Vagina (tissue), 2 donors: ENCODE results near the gene GSK3A. TPM values are rescaled to one million over a fixed set of nuclear protein-coding genes. Genes with fewer than 3 reads are reported as not detected.

Experiments used
- DNase-seq, 2 donors: peaks; one replicate each; pipeline ENCODE4 v3.0.0-alpha.2; 2017; ENCODE audit errors: extremely low spot score in 2 of 2
- H3K27ac ChIP-seq: fragments of 200-600 bp; sonication (generic); one replicate; pipeline ENCODE4 v1.5.1; 2019
- H3K27me3 ChIP-seq: fragments of 200-600 bp; sonication (generic); one replicate; pipeline ENCODE4 v1.5.1; 2019
- H3K36me3 ChIP-seq, 2 donors: fragments of 200-600 bp; sonication (generic); one replicate each; pipeline ENCODE4 v1.5.1; 2017 to 2019
- H3K4me1 ChIP-seq: fragments of 200-600 bp; sonication (generic); one replicate; pipeline ENCODE4 v1.5.1; 2019
- H3K4me3 ChIP-seq, 2 donors: fragments of 200-600 bp; sonication (generic); 1 replicate in 1 of 2; 2 replicates in 1 of 2; pipeline ENCODE4 v1.5.1; 2016 to 2019
- H3K9me3 ChIP-seq: fragments of 200-600 bp; sonication (generic); one replicate; pipeline ENCODE4 v1.5.1; 2019
- CTCF ChIP-seq, 3 experiments: fragments of 450-650 bp in 2 of 3; fragments of 200-600 bp in 1 of 3; sonication (generic) in 1 of 3; IDR thresholded peaks; one replicate each; pipeline ENCODE4 v1.5.1; 2017 to 2019; ENCODE audit warnings: antibody characterized with exemption in 3 of 3, mild to moderate bottlenecking in 2 of 3, moderate library complexity in 2 of 3
- POLR2A ChIP-seq, 2 donors: fragments of 450-650 bp; IDR thresholded peaks; one replicate each; pipeline ENCODE4 v1.6.1; 2017; ENCODE audit warnings: antibody characterized with exemption in 2 of 2, mild to moderate bottlenecking in 2 of 2, moderate library complexity in 2 of 2
- POLR2AphosphoS5 ChIP-seq, 2 donors: sonication (generic); formaldehyde crosslinking; IDR thresholded peaks; one replicate each; pipeline ENCODE4 v1.9.0; 2017; ENCODE audit warnings: antibody characterized with exemption in 2 of 2, mild to moderate bottlenecking in 2 of 2, low read depth in 1 of 2; ENCODE audit not compliant: insufficient read depth in 1 of 2
- intact Hi-C: fragments of 100-400 bp; cut with DNase I; formaldehyde crosslinking; loops from one replicate; pipeline ENCODE4 v1.15.1; 2023
- total RNA-seq: library from RNA; depleted of rRNA; stranded (reverse); fragments of >200 nt; gene quantifications from one replicate; pipeline ENCODE4 v1.2.3, GENCODE V29; 2016

The GSK3A gene
- total RNA-seq, 1 donor from 2014 or later = 21.1 TPM

DNA sequence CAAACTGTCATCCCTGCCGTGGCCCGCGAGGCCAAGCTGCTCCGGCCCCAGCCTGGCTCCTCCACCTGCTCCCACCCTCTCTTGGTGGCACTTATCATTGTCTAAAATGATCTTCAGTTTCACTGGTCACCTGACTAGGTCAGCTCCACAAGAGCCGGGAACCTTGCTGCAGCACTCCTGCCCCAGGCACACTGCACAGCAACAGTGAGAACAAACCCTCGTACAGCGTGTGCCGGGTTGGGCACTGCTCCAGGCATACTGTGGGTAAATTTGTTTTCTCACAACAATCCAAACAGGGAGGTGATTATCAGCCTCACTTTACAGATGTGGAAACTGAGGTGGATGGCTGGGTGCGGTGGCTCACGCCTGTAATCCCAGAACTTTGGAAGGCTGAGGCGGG lies 33.8 kb downstream of the GSK3A start:
- intact Hi-C loops = no loop called here
- Histone ChIP-seq H3K9me3 (no peaks in the 10 kb centered on the region), H3K4me1 (peaks cover 36% of the 10 kb centered on the region), H3K27me3 (no peaks in the 10 kb centered on the region), H3K4me3 (no peak overlapping the region), H3K36me3 (peaks cover 0 to 76% of the 10 kb centered on the region in 2 donors), H3K27ac (no peak overlapping the region)
- DNase-seq = no peak
- TF ChIP-seq POLR2A (IDR thresholded peaks at IDR 0.05) (no peak), CTCF (IDR thresholded peaks at IDR 0.05) (no peak), POLR2AphosphoS5 (IDR thresholded peaks at IDR 0.05; ENCODE audit: insufficient read depth in 1 of 2, low read depth in 1 of 2) (no peak)

- no peak for DNase-seq
- intact Hi-C loops = no loop called here
- H3K27ac ChIP-seq = peak overlapping the region; percentile 44
- peaks cover 0 to 79% of the 10 kb centered on the region in 2 donors for H3K36me3 ChIP-seq
- H3K4me3 ChIP-seq = no peak overlapping the region
- H3K4me1 ChIP-seq = peaks cover 28% of the 10 kb centered on the region
- no peak for TF ChIP-seq POLR2A (IDR thresholded peaks at IDR 0.05)
- TF ChIP-seq CTCF (IDR thresholded peaks at IDR 0.05) = no peak
- TF ChIP-seq POLR2AphosphoS5 (IDR thresholded peaks at IDR 0.05; ENCODE audit: insufficient read depth in 1 of 2, low read depth in 1 of 2) = no peak
- no peaks in the 10 kb centered on the region for H3K27me3 ChIP-seq
- H3K9me3 ChIP-seq = no peaks in the 10 kb centered on the region
These were observed 34.6 kb downstream of the GSK3A start for GRCh38 chr19:42207767-42208271.

GRCh38 chr19:42206871-42207755 lies 35.3 kb downstream of the GSK3A start:
- H3K4me3 ChIP-seq = no peak overlapping the region
- H3K36me3 ChIP-seq = peaks cover 0 to 80% of the 10 kb centered on the region in 2 donors
- DNase-seq = no peak
- H3K9me3 ChIP-seq = no peaks in the 10 kb centered on the region
- H3K27ac ChIP-seq = peak overlapping the region; percentile 44
- no peak for TF ChIP-seq CTCF (IDR thresholded peaks at IDR 0.05)
- peak in 1 of 2 donors; percentile 9 for TF ChIP-seq POLR2AphosphoS5 (IDR thresholded peaks at IDR 0.05; ENCODE audit: insufficient read depth in 1 of 2, low read depth in 1 of 2)
- intact Hi-C loops = no loop called here
- no peaks in the 10 kb centered on the region for H3K27me3 ChIP-seq
- peaks cover 28% of the 10 kb centered on the region for H3K4me1 ChIP-seq

GRCh38 chr19:42204664-42205063 lies 37.7 kb downstream of the GSK3A start:
- Histone ChIP-seq H3K27me3 (no peaks in the 10 kb centered on the region), H3K4me1 (peaks cover 52% of the 10 kb centered on the region), H3K27ac (no peak overlapping the region), H3K4me3 (no peak overlapping the region), H3K36me3 (peaks cover 0 to 79% of the 10 kb centered on the region in 2 donors), H3K9me3 (no peaks in the 10 kb centered on the region)
- TF ChIP-seq CTCF (IDR thresholded peaks at IDR 0.05) = no peak
- TF ChIP-seq POLR2AphosphoS5 (IDR thresholded peaks at IDR 0.05; ENCODE audit: insufficient read depth in 1 of 2, low read depth in 1 of 2) = no peak
- no peak for TF ChIP-seq POLR2A (IDR thresholded peaks at IDR 0.05)
- DNase-seq = no peak
- intact Hi-C loops = no loop called here

DNA sequence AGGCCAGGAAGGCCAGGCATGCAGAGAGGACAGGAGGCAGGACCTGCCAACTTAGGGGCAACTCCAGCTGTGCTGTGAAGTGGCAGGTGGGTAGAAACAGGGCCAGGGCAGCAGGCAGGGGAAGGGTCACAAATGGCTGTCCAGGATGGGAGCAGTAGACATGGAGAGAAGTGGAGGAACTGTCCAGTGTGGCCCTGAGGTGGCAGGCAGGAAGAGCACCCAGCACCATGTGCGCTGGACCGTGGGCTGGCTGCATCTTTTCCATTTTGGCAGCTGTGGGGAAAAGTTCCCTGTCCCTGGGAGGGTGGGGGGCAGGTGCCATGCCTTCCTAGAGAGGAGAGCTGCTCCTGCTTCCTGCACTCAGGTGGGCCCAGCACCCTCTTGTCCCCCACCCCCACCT lies 38.7 kb downstream of the GSK3A start:
- Histone ChIP-seq H3K36me3 (peaks cover 0 to 78% of the 10 kb centered on the region in 2 donors), H3K4me1 (peaks cover 60% of the 10 kb centered on the region), H3K9me3 (no peaks in the 10 kb centered on the region), H3K27me3 (no peaks in the 10 kb centered on the region), H3K4me3 (no peak overlapping the region), H3K27ac (no peak overlapping the region)
- DNase-seq = no peak
- TF ChIP-seq POLR2AphosphoS5 (IDR thresholded peaks at IDR 0.05; ENCODE audit: insufficient read depth in 1 of 2, low read depth in 1 of 2) (no peak), POLR2A (IDR thresholded peaks at IDR 0.05) (no peak), CTCF (IDR thresholded peaks at IDR 0.05) (no peak)
- intact Hi-C loops = no loop called here
